Ecto neural progenitor cell (in vitro differentiated cells): ENCODE measurements around the gene MTOR.
A peak's percentile ranks its signal among the peaks of the same experiment; 100 is the strongest.
"Not testable (repeated sequence)": the region's sequence is repeated elsewhere in the genome, so short reads cannot be mapped to it uniquely, and the experiment has no call there.

Experiments used
- DNase-seq: peaks from one replicate; pipeline ENCODE4 v3.0.0-alpha.2; 2018; ENCODE audit warnings: low spot score

Gene MTOR

GRCh38 chr1:11280719-11281376, 18.5 kb upstream of the MTOR start:
- DNase-seq = no peak

GRCh38 chr1:11279630-11280029, 17.3 kb upstream of the MTOR start:
- no peak for DNase-seq

DNA sequence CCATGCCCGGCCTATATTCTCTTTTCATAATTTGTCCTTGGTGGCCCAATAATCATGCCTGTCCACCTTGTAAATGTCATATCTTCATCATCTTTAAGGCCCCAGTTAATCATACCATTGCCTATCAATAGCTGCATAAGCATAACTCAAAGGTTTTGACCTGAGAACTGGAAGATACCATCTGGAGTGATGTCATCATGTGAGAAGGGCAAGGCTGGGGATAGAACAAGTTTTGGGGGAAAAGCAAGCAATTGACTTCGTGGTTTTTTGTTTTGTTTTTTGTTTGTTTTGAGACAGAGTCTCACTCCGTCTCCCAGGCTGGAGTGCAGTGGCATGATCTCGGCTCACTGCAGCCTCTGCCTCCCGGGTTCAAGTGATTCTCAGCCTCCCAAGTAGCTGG, 16.8 kb upstream of the MTOR start:
- no peak for DNase-seq

GRCh38 chr1:11273595-11274234, 11.4 kb upstream of the MTOR start:
- no peak for DNase-seq

DNA sequence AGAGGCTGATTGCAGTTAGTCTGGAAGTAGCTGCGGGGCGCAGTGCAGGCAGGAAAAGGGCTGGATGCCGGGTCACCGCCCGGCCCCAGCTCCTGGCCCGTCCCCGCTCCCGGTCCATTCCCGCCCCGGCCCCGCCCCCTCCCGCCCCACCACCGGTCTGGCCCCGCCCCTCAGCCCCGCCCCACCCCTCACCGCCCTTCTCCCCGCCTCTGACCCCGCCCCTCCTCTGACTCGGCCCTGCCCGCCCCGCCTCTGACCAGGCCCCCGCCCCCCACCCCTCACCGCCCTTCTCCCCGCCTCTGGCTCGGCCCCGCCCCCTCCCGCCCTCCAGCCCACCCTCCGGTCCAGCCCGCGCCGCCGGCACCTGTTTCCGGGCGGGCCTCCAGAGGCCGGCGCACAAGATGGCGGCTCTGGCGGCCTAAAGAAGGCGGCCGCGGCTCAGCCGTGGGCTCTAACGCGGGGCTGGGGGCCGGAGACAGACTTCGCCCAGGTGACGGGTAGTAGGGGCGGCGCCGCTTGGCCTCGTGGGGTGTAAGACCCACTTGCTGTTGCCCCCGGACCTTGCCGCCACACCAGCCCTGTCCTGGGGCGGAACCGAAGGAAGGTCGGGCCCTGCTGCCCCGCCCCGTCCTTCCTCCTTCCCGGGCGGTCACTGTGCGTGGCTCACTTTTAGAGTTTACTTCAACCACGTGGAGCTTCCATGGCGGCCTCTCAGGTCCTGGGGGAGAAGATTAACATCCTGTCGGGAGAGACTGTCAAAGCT, 10.7 kb upstream of the MTOR start, which contains the start of gene UBIAD1:
UBIAD1 (plus strand) TSS at position 367 of the 763 bp plus-strand sequence; CDS start at position 701, 334 bp downstream.
- peak; percentile 93 for DNase-seq

- DNase-seq = no peak
Observed at GRCh38 chr1:11272544-11272831, 10.1 kb upstream of the MTOR start.

DNA sequence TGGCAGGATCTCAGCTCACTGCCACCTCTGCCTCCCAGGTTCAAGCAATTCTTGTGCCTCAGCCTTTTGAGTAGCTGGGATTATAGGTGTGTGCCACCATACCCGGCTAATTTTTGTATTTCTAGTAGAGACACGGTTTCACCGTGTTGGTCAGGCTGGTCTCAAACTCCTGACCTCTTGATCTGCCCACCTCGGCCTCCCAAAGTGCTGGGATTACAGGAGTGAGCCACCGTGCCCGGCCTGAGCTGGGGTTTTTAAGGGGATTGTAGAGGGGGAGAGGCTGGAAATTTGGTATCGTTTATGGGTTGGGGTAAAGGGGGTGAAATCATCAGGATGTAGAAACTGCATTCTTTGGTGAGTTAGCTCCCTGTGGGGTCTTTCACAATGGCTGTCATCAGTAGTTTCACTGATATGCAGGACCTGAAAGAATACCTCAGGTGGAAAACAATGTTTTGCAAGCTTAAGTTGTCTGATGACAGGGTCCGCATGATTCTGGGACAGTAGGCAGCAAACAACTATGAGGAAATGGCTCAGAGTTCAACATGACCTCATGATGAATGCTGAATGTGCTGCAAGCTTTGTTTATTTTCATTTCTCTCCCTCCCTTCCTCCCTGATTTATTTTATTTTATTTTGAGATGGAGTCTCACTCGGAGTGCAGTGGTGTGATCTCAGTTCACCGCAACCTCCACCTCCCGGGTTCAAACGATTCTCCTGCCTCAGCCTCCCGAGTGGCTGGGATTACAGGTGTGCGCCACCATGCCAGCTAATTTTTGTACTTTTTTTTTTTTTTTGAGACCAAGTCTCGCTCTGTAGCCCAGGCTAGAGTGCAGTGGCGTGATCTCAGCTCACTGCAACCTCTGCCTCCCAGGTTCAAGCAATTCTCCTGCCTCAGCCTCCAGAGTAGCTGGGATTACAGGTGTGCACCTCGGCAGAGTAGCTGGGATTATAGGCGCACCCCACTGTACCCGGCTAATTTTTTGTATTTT, 5.3 kb upstream of the MTOR start:
- not testable (repeated sequence) for DNase-seq

DNA sequence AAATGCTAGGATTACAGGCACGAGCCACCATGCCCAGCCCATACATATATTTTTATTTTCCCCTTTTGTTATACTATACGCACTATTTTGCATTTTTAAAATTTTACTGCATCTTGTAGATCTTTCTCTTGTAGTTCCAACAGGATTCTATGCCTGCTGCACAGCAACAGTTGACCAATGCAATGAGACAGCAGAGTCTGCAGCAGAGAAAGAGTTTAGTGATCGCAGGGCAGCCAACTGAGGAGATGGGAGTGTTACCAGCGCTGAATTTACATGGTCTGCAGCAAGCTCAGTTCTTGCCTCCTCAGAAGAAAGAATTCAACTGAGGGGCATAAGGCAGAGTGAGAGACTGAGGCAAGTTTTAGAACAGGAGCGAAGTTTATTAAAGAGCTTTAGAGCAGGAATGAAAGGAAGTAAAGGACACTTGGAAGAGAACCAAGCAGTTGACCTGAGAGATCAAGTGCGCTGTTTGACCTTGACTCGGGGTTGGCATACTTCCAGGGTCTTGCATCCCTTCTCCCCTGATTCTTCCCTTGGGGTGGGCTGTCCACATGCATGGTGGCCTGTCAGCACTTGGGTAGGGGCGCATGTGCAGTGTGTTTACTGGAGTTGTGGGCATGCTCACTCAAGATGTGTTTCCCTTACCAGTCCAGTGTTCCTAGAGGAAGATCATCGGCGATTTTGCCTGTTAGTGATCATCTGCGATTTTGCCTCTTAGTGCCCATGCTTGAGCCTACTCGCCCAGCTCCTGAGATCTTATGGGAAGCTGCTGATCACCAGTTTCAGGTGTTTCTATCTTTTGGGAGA, 4.1 kb upstream of the MTOR start:
- DNase-seq = no peak

DNA sequence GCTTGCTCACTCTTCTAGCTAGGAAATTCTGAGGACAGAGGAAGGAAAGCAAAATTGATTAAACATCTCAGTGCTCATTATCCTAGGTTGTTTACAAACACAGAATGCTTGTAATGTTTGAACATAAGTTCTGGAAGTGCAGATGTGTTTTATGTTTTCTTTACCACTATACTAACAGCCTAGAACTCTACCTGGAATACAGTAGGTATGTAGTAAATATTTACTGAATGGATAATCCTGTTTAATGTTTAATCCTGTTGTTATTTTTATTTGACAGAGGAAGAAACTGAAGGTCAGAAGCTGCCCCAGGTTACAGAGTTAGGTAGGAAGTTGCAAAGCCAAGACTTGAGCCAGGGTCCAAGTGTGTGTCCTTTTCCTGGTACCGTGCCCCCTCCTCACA, 6.1 kb downstream of the MTOR start:
- DNase-seq = no peak

- DNase-seq = no peak
Observed at GRCh38 chr1:11253226-11253625, 9.1 kb downstream of the MTOR start.

- no peak for DNase-seq
Observed at GRCh38 chr1:11252538-11252937, 9.8 kb downstream of the MTOR start.

- DNase-seq = no peak
Observed at GRCh38 chr1:11248169-11248568, 14.2 kb downstream of the MTOR start.

DNA sequence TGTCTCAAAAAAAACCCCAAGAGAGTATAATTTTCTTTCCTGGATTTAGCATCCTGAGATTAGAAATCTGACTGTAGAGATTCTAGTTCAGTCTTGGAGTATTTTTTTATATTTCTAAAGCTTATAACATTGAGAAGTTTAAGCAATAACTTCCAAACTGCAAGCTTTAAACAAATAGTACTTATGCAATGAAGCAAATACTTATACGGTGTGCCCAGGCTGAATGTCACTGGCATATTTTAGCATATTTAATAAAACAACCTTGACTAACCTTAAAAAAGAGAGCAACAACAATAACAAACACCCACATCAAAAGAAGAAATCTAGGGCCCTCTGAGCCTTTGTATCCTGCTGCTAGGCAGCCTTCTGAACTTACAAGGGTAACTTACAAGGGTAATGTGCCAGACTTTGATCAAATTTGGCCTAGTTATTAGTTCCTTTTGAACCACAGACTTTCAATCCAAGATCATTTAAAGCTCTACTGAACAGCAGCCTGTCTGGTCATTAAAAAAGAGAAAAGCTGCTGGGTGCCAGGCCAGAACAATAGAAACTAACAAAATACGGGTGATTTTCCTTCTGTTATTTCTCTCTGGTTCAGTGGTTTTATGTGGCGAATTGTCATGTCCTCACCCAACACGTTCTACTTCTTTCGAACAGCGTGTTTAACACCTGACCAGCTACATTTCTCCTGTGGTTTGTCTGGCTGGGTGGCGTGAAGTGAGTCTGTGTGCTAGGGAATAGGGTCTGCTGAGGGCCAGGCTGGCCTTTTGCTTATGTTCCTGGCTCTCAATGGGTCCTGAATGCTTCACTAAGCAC, 16.2 kb downstream of the MTOR start:
- DNase-seq = no peak

GRCh38 chr1:11245248-11245647, 17.1 kb downstream of the MTOR start:
- DNase-seq = no peak

GRCh38 chr1:11238311-11238710, 24.0 kb downstream of the MTOR start:
- no peak for DNase-seq

GRCh38 chr1:11237356-11237755, 25.0 kb downstream of the MTOR start:
- no peak for DNase-seq

- no peak for DNase-seq
Observed at GRCh38 chr1:11233208-11233607, 29.1 kb downstream of the MTOR start.

GRCh38 chr1:11229203-11229602, 33.1 kb downstream of the MTOR start:
- DNase-seq = no peak

GRCh38 chr1:11227106-11228077, 35.0 kb downstream of the MTOR start:
- DNase-seq = no peak
